GM19467 (cell line): ENCODE results near the gene THBS3.
"Not testable (repeated sequence)": the region's sequence is repeated elsewhere in the genome, so short reads cannot be mapped to it uniquely, and the experiment has no call there.

ENCODE experiments used
- ATAC-seq: cut with Tn5 transposase; IDR thresholded peaks from one replicate; pipeline ENCODE4 v1.9.1; 2021; ENCODE audit warnings: mild to moderate bottlenecking, moderate library complexity; ENCODE audit not compliant: unreplicated experiment

The THBS3 gene

GRCh38 chr1:155160128-155160527 lies 47.6 kb downstream of the THBS3 start:
- no peak for ATAC-seq

GRCh38 chr1:155158991-155159390 lies 48.7 kb downstream of the THBS3 start:
- no peak for ATAC-seq

- ATAC-seq: not testable (repeated sequence)
These were observed 51.6 kb downstream of the THBS3 start for GRCh38 chr1:155155996-155156643.
